BE2C (cell line): ENCODE measurements around the gene PAMR1.
A peak's percentile ranks its signal among the peaks of the same experiment; 100 is the strongest.

Experiments used
- DNase-seq: peaks from one replicate; pipeline ENCODE4 v3.0.0-alpha.2; 2020
- H3K27me3 ChIP-seq: fragments of 250-450 bp; sonication (Bioruptor Pico); 2 replicates; pipeline ENCODE4 v1.5.1; 2020; ENCODE audit warnings: mild to moderate bottlenecking
- H3K36me3 ChIP-seq: fragments of 250-450 bp; sonication (Bioruptor Pico); 2 replicates; pipeline ENCODE4 v1.5.1; 2020; ENCODE audit warnings: mild to moderate bottlenecking
- H3K4me1 ChIP-seq: fragments of 250-450 bp; sonication (Bioruptor Pico); 2 replicates; pipeline ENCODE4 v1.5.1; 2020
- H3K4me3 ChIP-seq: 2 replicates; pipeline ENCODE4 v1.5.1; 2011; ENCODE audit warnings: low read depth, low read length
- H3K9me3 ChIP-seq: fragments of 250-450 bp; sonication (Bioruptor Pico); 2 replicates; pipeline ENCODE4 v1.5.1; 2020
- CTCF ChIP-seq: IDR thresholded peaks from 2 replicates; pipeline ENCODE4 v1.5.1; 2012; ENCODE audit warnings: mild to moderate bottlenecking, low read depth, low read length

Gene PAMR1

DNA sequence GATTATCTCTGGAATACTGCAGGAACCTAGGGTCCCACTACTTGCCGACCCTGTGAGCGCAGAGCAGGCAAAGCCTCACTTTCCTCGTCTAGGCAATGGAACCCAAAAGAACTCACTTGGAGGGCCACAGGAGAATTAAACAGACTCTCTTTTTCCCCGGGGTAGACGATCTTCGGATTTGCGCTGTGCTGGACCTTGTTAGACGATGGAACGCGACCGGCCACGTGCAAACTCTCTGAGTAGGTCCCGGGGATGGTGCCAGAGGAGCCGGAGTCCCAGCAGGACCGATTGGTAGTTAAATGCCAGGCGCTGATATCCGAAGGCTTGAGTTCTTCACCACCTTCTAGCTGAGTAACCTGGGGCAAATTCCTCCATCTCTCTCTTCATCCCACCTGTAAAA, 105.0 kb downstream of the PAMR1 start:
- Histone ChIP-seq H3K27me3 (peaks cover 56% of the 10 kb centered on the region), H3K9me3 (no peaks in the 10 kb centered on the region), H3K4me1 (no peaks in the 10 kb centered on the region), H3K36me3 (no peaks in the 10 kb centered on the region), H3K4me3 (no peak overlapping the region)
- DNase-seq, result no peak
- no peak for TF ChIP-seq CTCF

DNA sequence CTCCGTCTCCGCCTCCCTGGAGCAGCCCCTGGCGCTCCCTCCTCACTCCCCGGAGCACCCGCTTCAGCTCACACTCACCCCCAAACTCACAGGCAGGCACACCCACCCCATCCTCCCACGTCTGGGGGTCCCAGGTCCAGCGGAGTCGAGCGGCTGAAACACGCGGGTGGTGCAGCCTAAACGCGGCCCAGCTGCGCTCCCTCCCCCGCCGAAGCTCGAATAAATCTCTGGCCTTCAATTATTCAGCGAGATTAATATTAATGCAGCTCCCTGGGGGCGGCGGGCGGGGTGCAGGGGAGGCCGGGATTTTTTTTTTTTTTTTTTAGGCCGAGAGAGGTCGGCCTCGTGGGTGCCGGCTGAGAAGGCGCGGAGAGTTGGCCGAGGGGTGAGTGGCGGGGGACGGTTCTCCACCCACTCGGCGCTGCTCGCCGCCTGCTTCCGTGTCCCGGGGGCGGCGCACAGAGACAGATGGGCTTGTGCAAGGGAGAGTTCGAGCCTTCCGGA, 105.5 kb downstream of the PAMR1 start:
- Histone ChIP-seq H3K36me3 (no peaks in the 10 kb centered on the region), H3K27me3 (peaks cover 59% of the 10 kb centered on the region), H3K4me3 (no peak overlapping the region), H3K4me1 (no peaks in the 10 kb centered on the region), H3K9me3 (no peaks in the 10 kb centered on the region)
- no peak for DNase-seq
- no peak for TF ChIP-seq CTCF

DNA sequence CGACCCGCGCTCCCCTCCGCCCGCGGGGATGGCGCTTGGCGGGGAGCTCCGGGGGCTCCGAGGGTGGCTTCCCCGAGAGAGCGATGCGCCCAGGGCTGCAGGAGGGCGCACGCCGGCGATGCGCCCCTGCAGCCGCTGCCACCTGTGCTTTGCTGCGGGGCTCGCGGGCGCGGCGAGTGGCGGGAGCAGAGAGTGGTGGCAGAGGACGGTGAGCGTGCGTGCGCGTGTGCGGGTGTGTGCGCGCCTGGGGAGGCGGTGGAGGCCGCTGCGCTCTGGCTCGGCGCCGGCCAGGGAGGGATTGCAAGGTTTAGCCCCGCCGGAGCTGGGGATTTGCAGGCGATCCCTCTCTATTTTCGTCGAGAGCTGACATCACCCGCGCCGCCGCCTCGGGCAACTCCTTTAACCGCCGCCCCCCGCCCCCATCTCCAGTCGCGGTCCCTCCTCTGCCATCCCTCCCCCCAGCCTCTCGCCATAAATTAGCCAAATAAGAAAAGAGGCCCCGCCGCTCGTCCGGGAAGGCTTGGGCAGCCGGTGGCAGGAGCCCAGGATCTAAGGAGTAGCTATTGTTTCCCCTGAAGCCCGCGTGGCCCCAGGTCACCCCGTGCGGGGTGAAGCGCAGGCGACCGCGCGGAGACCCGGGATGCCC, 106.1 kb downstream of the PAMR1 start, which contains the start of gene SLC1A2:
Gene SLC1A2, minus strand, starts transcription at position 375 of the 646 bp plus-strand sequence. CDS start 592 bp downstream, outside the sequence.
- Histone ChIP-seq H3K4me3 (no peak within 1 kb of the TSS), H3K9me3 (no peaks in the 10 kb centered on the region), H3K27me3 (peaks cover 62% of the 10 kb centered on the region), H3K4me1 (no peaks in the 10 kb centered on the region), H3K36me3 (no peaks in the 10 kb centered on the region)
- no peak for TF ChIP-seq CTCF
- peak; percentile 10 for DNase-seq

DNA sequence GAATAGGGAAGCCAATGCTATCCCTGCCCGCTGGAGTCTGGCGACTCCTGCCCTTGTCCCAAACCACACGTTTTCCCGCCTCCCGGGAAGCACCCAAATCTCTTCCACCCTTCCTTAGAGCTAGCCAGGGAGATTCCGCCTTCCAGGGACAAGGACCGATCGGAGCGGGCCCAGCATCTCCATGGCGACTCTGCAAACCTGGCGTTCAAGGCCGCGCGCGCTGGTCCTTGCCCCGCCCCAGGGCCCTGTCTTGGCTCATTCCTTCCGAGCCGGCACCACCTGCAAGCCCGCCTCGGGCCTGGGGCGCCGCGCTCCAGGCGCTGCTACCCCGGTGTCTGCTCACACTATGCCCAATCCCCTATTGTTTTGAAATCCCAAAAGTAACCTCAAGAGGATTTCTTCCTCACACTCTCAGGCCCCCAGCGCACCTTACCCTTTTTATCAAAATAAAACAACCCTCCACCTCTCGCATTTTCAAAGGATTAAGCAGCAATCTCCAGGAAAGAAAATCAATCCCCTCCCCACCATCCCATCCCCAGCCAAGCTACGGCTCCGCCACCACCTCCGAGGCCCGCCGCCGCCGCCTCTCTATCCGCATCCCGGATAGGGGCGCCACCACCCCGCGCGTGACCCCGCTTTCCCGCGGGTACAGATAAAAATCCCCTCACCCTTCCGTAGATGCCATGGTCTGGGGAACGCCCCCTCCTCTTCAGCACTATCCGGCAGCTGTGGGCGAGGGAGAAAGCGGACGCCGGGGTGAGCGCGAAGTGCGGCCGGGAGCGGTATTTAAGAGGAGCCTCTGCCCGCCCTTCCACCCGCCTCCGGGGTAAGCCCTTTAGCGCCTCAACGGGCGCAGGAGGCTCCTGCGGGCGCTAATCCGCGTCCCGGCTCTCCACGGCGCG, 106.9 kb downstream of the PAMR1 start:
- Histone ChIP-seq H3K9me3 (no peaks in the 10 kb centered on the region), H3K4me3 (no peak overlapping the region), H3K27me3 (peaks cover 62% of the 10 kb centered on the region), H3K4me1 (no peaks in the 10 kb centered on the region), H3K36me3 (no peaks in the 10 kb centered on the region)
- no peak for TF ChIP-seq CTCF
- DNase-seq, result no peak

DNA sequence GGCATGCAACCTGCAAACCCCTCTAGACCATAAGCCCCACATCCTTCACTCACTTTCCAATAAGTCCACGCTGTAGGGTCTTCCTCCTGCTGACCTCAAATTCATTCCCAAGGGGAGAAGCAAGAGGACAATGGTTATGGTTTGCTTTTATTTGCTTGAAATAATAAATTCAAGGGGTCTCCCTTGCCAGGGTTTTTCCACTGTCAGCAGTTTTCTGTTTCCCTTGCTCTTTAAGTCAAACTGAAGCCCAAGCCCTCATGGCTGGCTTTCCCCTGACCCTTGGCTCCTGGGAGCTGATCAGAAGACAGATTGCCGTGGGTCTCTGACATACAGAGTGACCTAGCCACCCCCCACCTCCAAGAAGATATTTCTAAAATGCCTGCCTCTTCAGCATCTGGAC, 109.9 kb downstream of the PAMR1 start:
- no peak for TF ChIP-seq CTCF
- no peaks in the 10 kb centered on the region for H3K36me3 ChIP-seq
- no peak overlapping the region for H3K4me3 ChIP-seq
- DNase-seq, result no peak
- no peaks in the 10 kb centered on the region for H3K4me1 ChIP-seq
- peaks cover 53% of the 10 kb centered on the region for H3K27me3 ChIP-seq
- H3K9me3 ChIP-seq, result no peaks in the 10 kb centered on the region
